HG03457 (cell line): ENCODE data around the gene ADAT3.

Experiments used
- ATAC-seq: cut with Tn5 transposase; IDR thresholded peaks from one replicate; pipeline ENCODE4 v1.9.1; 2021; ENCODE audit warnings: moderate number of reproducible peaks; ENCODE audit not compliant: unreplicated experiment

The ADAT3 gene

GRCh38 chr19:1955171-1956121 is 50.2 kb downstream of the ADAT3 start:
- ATAC-seq, result no peak

- no peak for ATAC-seq
Observed at GRCh38 chr19:1956122-1956494, 50.9 kb downstream of the ADAT3 start.

- no peak for ATAC-seq
Observed at GRCh38 chr19:1956868-1957492, 51.8 kb downstream of the ADAT3 start.

- no peak for ATAC-seq
Observed at GRCh38 chr19:1957562-1958248, 52.5 kb downstream of the ADAT3 start.

- ATAC-seq, result no peak
Observed at GRCh38 chr19:1959928-1960589, 54.9 kb downstream of the ADAT3 start.

GRCh38 chr19:1961000-1961883 is 56.0 kb downstream of the ADAT3 start:
- ATAC-seq, result no peak

GRCh38 chr19:1962674-1963073 is 57.5 kb downstream of the ADAT3 start:
- ATAC-seq, result no peak
